Measurements from ENCODE around the gene AP4S1.
"Not testable (repeated sequence)": the region's sequence is repeated elsewhere in the genome, so short reads cannot be mapped to it uniquely, and the experiment has no call there.

Gene AP4S1

GRCh38 chr14:31090883-31091764 is 65.7 kb downstream of the AP4S1 start:
- peak; percentile 40 for DNase-seq

GRCh38 chr14:31092160-31092708 is 66.8 kb downstream of the AP4S1 start:
- DNase-seq = no peak

- DNase-seq = not testable (repeated sequence)
Observed at GRCh38 chr14:31093884-31094839, 68.7 kb downstream of the AP4S1 start.

GRCh38 chr14:31095817-31096216 is 70.4 kb downstream of the AP4S1 start:
- DNase-seq = not testable (repeated sequence)

- DNase-seq = no peak
Observed at GRCh38 chr14:31096255-31096654, 70.8 kb downstream of the AP4S1 start.

GRCh38 chr14:31097081-31097480 is 71.6 kb downstream of the AP4S1 start:
- no peak for DNase-seq

GRCh38 chr14:31106768-31107167 is 81.3 kb downstream of the AP4S1 start:
- no peak for DNase-seq

GRCh38 chr14:31109257-31109656 is 83.8 kb downstream of the AP4S1 start:
- DNase-seq = no peak

- DNase-seq = no peak
Observed at GRCh38 chr14:31110872-31111271, 85.4 kb downstream of the AP4S1 start.

GRCh38 chr14:31113794-31114193 is 88.3 kb downstream of the AP4S1 start:
- DNase-seq = no peak

- DNase-seq = no peak
Observed at GRCh38 chr14:31118892-31119291, 93.4 kb downstream of the AP4S1 start.

- no peak for DNase-seq
Observed at GRCh38 chr14:31122098-31122611, 96.7 kb downstream of the AP4S1 start.

- DNase-seq = no peak
Observed at GRCh38 chr14:31122921-31123320, 97.5 kb downstream of the AP4S1 start.

GRCh38 chr14:31124197-31124596 is 98.7 kb downstream of the AP4S1 start:
- DNase-seq = no peak

- DNase-seq = no peak
Observed at GRCh38 chr14:31125231-31125630, 99.8 kb downstream of the AP4S1 start.

GRCh38 chr14:31126680-31127079 is 101.2 kb downstream of the AP4S1 start:
- no peak for DNase-seq

- peak; percentile 47 for DNase-seq
Observed at GRCh38 chr14:31127690-31128089, 102.2 kb downstream of the AP4S1 start.

- no peak for DNase-seq
Observed at GRCh38 chr14:31128601-31129526, 103.4 kb downstream of the AP4S1 start.

- no peak for DNase-seq
Observed at GRCh38 chr14:31133133-31133532, 107.7 kb downstream of the AP4S1 start.

- DNase-seq = no peak
Observed at GRCh38 chr14:31137214-31137889, 111.9 kb downstream of the AP4S1 start.

- DNase-seq = no peak
Observed at GRCh38 chr14:31138301-31138700, 112.9 kb downstream of the AP4S1 start.

Measured in kidney glomerular epithelial cell (primary cell).